MM.1S (cell line): ENCODE measurements around the gene MYRIP.

ENCODE experiments used
- DNase-seq: peaks from one replicate; pipeline ENCODE4 v3.0.0-alpha.2; 2015
- H2AFZ ChIP-seq: fragments of 300-600 bp; sonication (generic); 2 replicates; pipeline ENCODE4 v1.6.0; 2016; ENCODE audit warnings: antibody characterized with exemption, low read length
- H3F3A ChIP-seq: fragments of 300-600 bp; sonication (generic); 2 replicates; pipeline ENCODE4 v1.6.1; 2016; ENCODE audit warnings: mild to moderate bottlenecking, antibody characterized with exemption, low read length, moderate library complexity, mixed read lengths; ENCODE audit not compliant: insufficient read depth
- H3K27ac ChIP-seq: fragments of 300-600 bp; sonication (generic); 2 replicates; pipeline ENCODE4 v1.5.1; 2016; ENCODE audit warnings: mild to moderate bottlenecking, low read length
- H3K27me3 ChIP-seq: fragments of 300-600 bp; sonication (generic); replicated peaks from 2 replicates; pipeline ENCODE4 v1.6.0; 2016; ENCODE audit warnings: low read length; ENCODE audit not compliant: insufficient read depth
- H3K36me3 ChIP-seq: fragments of 300-600 bp; sonication (generic); replicated peaks from 2 replicates; pipeline ENCODE4 v1.6.1; 2016; ENCODE audit warnings: mild to moderate bottlenecking, low read length, mixed read lengths; ENCODE audit not compliant: insufficient read depth
- H3K4me1 ChIP-seq: fragments of 300-600 bp; sonication (generic); 2 replicates; pipeline ENCODE4 v1.6.1; 2016; ENCODE audit warnings: low read length, mixed read lengths
- H3K4me2 ChIP-seq: fragments of 300-600 bp; sonication (generic); 2 replicates; pipeline ENCODE4 v1.6.0; 2016; ENCODE audit warnings: low read depth, low read length
- H3K4me3 ChIP-seq: fragments of 300-600 bp; sonication (generic); 2 replicates; pipeline ENCODE4 v1.5.1; 2016; ENCODE audit warnings: low read length, mixed read lengths
- H3K79me2 ChIP-seq: fragments of 300-600 bp; sonication (generic); 2 replicates; pipeline ENCODE4 v1.6.1; 2016; ENCODE audit warnings: mixed run types, low read length, mixed read lengths
- H3K9ac ChIP-seq: fragments of 300-600 bp; sonication (generic); 2 replicates; pipeline ENCODE4 v1.6.1; 2016; ENCODE audit warnings: low read length, mixed read lengths
- H3K9me2 ChIP-seq: fragments of 300-600 bp; sonication (generic); replicated peaks from 2 replicates; pipeline ENCODE4 v1.6.1; 2016; ENCODE audit warnings: mild to moderate bottlenecking, low read length, mixed read lengths; ENCODE audit not compliant: insufficient read depth
- H3K9me3 ChIP-seq: fragments of 300-600 bp; sonication (generic); replicated peaks from 2 replicates; pipeline ENCODE4 v1.6.1; 2016; ENCODE audit warnings: mild to moderate bottlenecking, low read length, mixed read lengths; ENCODE audit not compliant: insufficient read depth
- H4K20me1 ChIP-seq: fragments of 300-600 bp; sonication (generic); 2 replicates; pipeline ENCODE4 v1.6.1; 2016; ENCODE audit warnings: mild to moderate bottlenecking, low read length, moderate library complexity, mixed read lengths; ENCODE audit not compliant: insufficient read depth
- CTCF ChIP-seq: fragments of 300-600 bp; sonication (generic); IDR thresholded peaks from 2 replicates; pipeline ENCODE4 v1.5.1; 2016; ENCODE audit warnings: antibody characterized with exemption, low read length, mixed read lengths
- EZH2 ChIP-seq: fragments of 300-600 bp; sonication (generic); optimal IDR thresholded peaks from 2 replicates; pipeline ENCODE3; 2017; ENCODE audit warnings: low read depth, mild to moderate bottlenecking, antibody characterized with exemption, low read length, mixed read lengths
- EZH2phosphoT487 ChIP-seq: fragments of 300-600 bp; sonication (generic); IDR thresholded peaks from 2 replicates; pipeline ENCODE4 v1.6.1; 2018; ENCODE audit warnings: antibody characterized with exemption, low read length

Gene MYRIP

DNA sequence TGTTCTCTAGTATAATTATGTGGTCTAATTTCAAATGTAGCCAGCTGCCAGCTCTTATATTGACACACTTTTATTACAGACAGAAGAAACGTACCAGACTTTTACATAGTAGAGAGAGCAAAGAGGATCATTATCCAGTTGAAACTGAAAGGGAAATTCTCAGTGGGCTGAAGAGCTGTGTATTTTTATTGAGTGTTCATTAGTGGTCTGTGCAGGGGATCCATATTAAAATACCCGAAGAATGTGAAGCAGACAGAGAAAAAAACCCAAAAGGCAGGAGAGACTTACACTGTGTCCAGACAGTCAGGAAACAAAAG is 41.3 kb downstream of the MYRIP start:
- Histone ChIP-seq H3K4me3 (no peak overlapping the region), H3K36me3 (no peaks in the 10 kb centered on the region), H4K20me1 (no peaks in the 10 kb centered on the region), H3F3A (no peaks in the 10 kb centered on the region), H3K27ac (no peak overlapping the region), H2AFZ (no peak overlapping the region), H3K9ac (no peak overlapping the region), H3K9me2 (no peaks in the 10 kb centered on the region), H3K4me1 (no peaks in the 10 kb centered on the region), H3K27me3 (no peaks in the 10 kb centered on the region), H3K9me3 (no peaks in the 10 kb centered on the region), H3K4me2 (no peak overlapping the region), H3K79me2 (no peaks in the 10 kb centered on the region)
- no peak for DNase-seq
- TF ChIP-seq CTCF (no peak), EZH2phosphoT487 (no peak), EZH2 (no peak)

- no peaks in the 10 kb centered on the region for H3K4me1 ChIP-seq
- H3F3A ChIP-seq = no peaks in the 10 kb centered on the region
- no peaks in the 10 kb centered on the region for H3K9me3 ChIP-seq
- no peaks in the 10 kb centered on the region for H4K20me1 ChIP-seq
- H3K4me3 ChIP-seq = no peak overlapping the region
- H3K9ac ChIP-seq = no peak overlapping the region
- H3K27me3 ChIP-seq = no peaks in the 10 kb centered on the region
- no peaks in the 10 kb centered on the region for H3K79me2 ChIP-seq
- no peaks in the 10 kb centered on the region for H3K36me3 ChIP-seq
- TF ChIP-seq EZH2phosphoT487 (no peak), CTCF (no peak), EZH2 (no peak)
- no peak overlapping the region for H2AFZ ChIP-seq
- H3K9me2 ChIP-seq = no peaks in the 10 kb centered on the region
- no peak overlapping the region for H3K4me2 ChIP-seq
- H3K27ac ChIP-seq = no peak overlapping the region
- DNase-seq = no peak
These were observed 46.1 kb downstream of the MYRIP start for GRCh38 chr3:39855517-39855916.

- no peak overlapping the region for H3K4me2 ChIP-seq
- no peak overlapping the region for H3K27ac ChIP-seq
- H4K20me1 ChIP-seq = no peaks in the 10 kb centered on the region
- DNase-seq = no peak
- TF ChIP-seq EZH2phosphoT487 (no peak), CTCF (no peak), EZH2 (no peak)
- no peak overlapping the region for H3K9ac ChIP-seq
- no peaks in the 10 kb centered on the region for H3K9me2 ChIP-seq
- no peaks in the 10 kb centered on the region for H3K9me3 ChIP-seq
- H3K79me2 ChIP-seq = no peaks in the 10 kb centered on the region
- H3F3A ChIP-seq = no peaks in the 10 kb centered on the region
- H3K27me3 ChIP-seq = no peaks in the 10 kb centered on the region
- no peak overlapping the region for H2AFZ ChIP-seq
- H3K4me3 ChIP-seq = no peak overlapping the region
- H3K4me1 ChIP-seq = no peaks in the 10 kb centered on the region
- no peaks in the 10 kb centered on the region for H3K36me3 ChIP-seq
These were observed 60.5 kb downstream of the MYRIP start for GRCh38 chr3:39869890-39870289.

- Histone ChIP-seq H2AFZ (no peak overlapping the region), H3K27ac (no peak overlapping the region), H3K36me3 (no peaks in the 10 kb centered on the region), H3K79me2 (no peaks in the 10 kb centered on the region), H3K4me2 (no peak overlapping the region), H3K9me2 (no peaks in the 10 kb centered on the region), H3K9me3 (no peaks in the 10 kb centered on the region), H3K9ac (no peak overlapping the region), H3F3A (no peaks in the 10 kb centered on the region), H3K4me3 (no peak overlapping the region), H4K20me1 (no peaks in the 10 kb centered on the region), H3K4me1 (no peaks in the 10 kb centered on the region), H3K27me3 (no peaks in the 10 kb centered on the region)
- DNase-seq = no peak
- TF ChIP-seq EZH2phosphoT487 (no peak), CTCF (no peak), EZH2 (no peak)
These were observed 61.3 kb downstream of the MYRIP start for GRCh38 chr3:39870706-39871105.
